BE2C (cell line): Measurements from ENCODE around the gene MEGF8.
A peak's percentile ranks its signal among the peaks of the same experiment; 100 is the strongest.

Experiments
- DNase-seq: peaks from one replicate; pipeline ENCODE4 v3.0.0-alpha.2; 2020
- H3K27me3 ChIP-seq: fragments of 250-450 bp; sonication (Bioruptor Pico); 2 replicates; pipeline ENCODE4 v1.5.1; 2020; ENCODE audit warnings: mild to moderate bottlenecking
- H3K36me3 ChIP-seq: fragments of 250-450 bp; sonication (Bioruptor Pico); 2 replicates; pipeline ENCODE4 v1.5.1; 2020; ENCODE audit warnings: mild to moderate bottlenecking
- H3K4me1 ChIP-seq: fragments of 250-450 bp; sonication (Bioruptor Pico); 2 replicates; pipeline ENCODE4 v1.5.1; 2020
- H3K4me3 ChIP-seq: 2 replicates; pipeline ENCODE4 v1.5.1; 2011; ENCODE audit warnings: low read depth, low read length
- H3K9me3 ChIP-seq: fragments of 250-450 bp; sonication (Bioruptor Pico); 2 replicates; pipeline ENCODE4 v1.5.1; 2020
- CTCF ChIP-seq: IDR thresholded peaks from 2 replicates; pipeline ENCODE4 v1.5.1; 2012; ENCODE audit warnings: mild to moderate bottlenecking, low read depth, low read length

The MEGF8 gene

GRCh38 chr19:42279155-42279901 lies 46.1 kb upstream of the MEGF8 start:
- H3K27me3 ChIP-seq: no peaks in the 10 kb centered on the region
- no peaks in the 10 kb centered on the region for H3K9me3 ChIP-seq
- TF ChIP-seq CTCF: no peak
- H3K4me3 ChIP-seq: peak overlapping the region; percentile 79
- peaks cover 42% of the 10 kb centered on the region for H3K4me1 ChIP-seq
- DNase-seq: no peak
- peaks cover 15% of the 10 kb centered on the region for H3K36me3 ChIP-seq

GRCh38 chr19:42279902-42280814 lies 45.3 kb upstream of the MEGF8 start:
- H3K4me3 ChIP-seq: peak overlapping the region; percentile 79
- H3K9me3 ChIP-seq: no peaks in the 10 kb centered on the region
- TF ChIP-seq CTCF: peak; percentile 86
- peak; percentile 95 for DNase-seq
- H3K36me3 ChIP-seq: peaks cover 7% of the 10 kb centered on the region; the same call in 1 of the 2 replicates
- H3K27me3 ChIP-seq: no peaks in the 10 kb centered on the region
- H3K4me1 ChIP-seq: peaks cover 42% of the 10 kb centered on the region

GRCh38 chr19:42280815-42281145 lies 44.7 kb upstream of the MEGF8 start:
- H3K9me3 ChIP-seq: no peaks in the 10 kb centered on the region
- DNase-seq: no peak
- no peak for TF ChIP-seq CTCF
- peaks cover 7% of the 10 kb centered on the region; the same call in 1 of the 2 replicates for H3K36me3 ChIP-seq
- H3K4me1 ChIP-seq: peaks cover 42% of the 10 kb centered on the region
- H3K4me3 ChIP-seq: peak overlapping the region; percentile 79
- no peaks in the 10 kb centered on the region for H3K27me3 ChIP-seq

- Histone ChIP-seq H3K9me3 (no peaks in the 10 kb centered on the region), H3K4me3 (peak overlapping the region; percentile 79), H3K27me3 (no peaks in the 10 kb centered on the region), H3K4me1 (peaks cover 42% of the 10 kb centered on the region), H3K36me3 (peaks cover 6% of the 10 kb centered on the region; the same call in 1 of the 2 replicates)
- peak; percentile 70 for DNase-seq
- TF ChIP-seq CTCF: no peak
Observed at GRCh38 chr19:42281146-42281826, 44.1 kb upstream of the MEGF8 start.

- Histone ChIP-seq H3K36me3 (peaks cover 5% of the 10 kb centered on the region), H3K9me3 (no peaks in the 10 kb centered on the region), H3K4me1 (peaks cover 46% of the 10 kb centered on the region), H3K27me3 (no peaks in the 10 kb centered on the region), H3K4me3 (peak overlapping the region; percentile 79)
- no peak for TF ChIP-seq CTCF
- peak; percentile 66 for DNase-seq
Observed at GRCh38 chr19:42281827-42282762, 43.3 kb upstream of the MEGF8 start.
